Measurements from ENCODE around the gene ZNF598. TPM values are rescaled to one million over a fixed set of nuclear protein-coding genes. Genes with fewer than 3 reads are reported as not detected.

Gene ZNF598
- total RNA-seq, 1 experiment from 2014 or later: 70.9 TPM

DNA sequence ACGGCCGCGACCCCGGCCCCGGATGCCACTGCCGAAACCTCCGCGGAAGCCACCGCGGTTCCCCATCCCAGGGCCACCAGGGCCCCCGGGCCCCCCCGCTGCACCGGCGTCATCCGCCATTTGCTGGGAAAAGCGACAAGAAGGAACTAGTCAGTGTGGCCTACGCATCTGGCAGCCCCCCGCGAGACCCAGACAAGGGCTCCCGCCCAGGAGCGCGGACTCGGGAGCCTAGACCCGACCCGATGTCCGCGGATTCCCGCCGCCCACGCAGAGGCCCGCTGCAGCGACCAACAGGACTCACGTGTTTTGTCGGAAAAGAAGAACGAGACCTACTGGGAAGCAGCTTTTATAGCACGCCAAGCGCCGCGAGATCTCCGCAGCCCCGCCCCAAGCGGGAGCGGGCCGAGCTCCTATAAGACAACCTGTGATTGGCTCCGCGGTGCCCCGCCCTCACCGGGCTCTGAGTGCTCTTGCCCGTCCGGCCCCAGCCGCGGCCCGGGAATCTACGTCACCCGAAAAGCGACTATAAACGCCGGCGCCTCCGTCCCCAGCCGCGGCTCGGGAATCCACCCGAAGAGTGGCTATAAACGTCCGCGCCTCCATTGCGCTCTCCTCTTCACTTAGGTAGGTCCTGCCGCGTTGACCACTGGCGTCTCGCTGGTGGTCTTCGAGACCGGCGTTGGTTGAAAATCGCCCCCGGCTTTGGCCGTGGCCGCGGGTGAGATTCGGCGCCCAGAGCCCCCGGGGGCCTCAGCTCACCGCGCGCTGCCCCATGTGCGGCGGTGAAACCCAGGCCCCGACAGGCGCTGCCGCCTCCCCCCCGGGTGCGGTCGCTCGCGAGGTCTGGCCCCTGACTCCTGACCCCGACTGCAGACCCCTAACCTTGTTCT is 44.9 kb downstream of the ZNF598 start, which contains the start of gene RPS2:
TSS of gene RPS2 (minus strand) at position 321 of the 890 bp plus-strand sequence. CDS start at position 120, 201 bp downstream.
- Histone ChIP-seq H2AFZ (ENCODE audit: low read length) (no peak within 1 kb of the TSS), H2AK5ac (ENCODE audit: insufficient read length, low read length) (no peak within 1 kb of the TSS), H3K4me1 (ENCODE audit: insufficient read depth, low read length) (no peaks in the 10 kb centered on the region), H3K79me1 (ENCODE audit: insufficient read depth, low read depth, low read length, poor library complexity, severe bottlenecking) (no peaks in the 10 kb centered on the region), H3K4me2 (ENCODE audit: insufficient read depth, insufficient read length, low read length) (peak within 1 kb of the TSS; percentile 100), H3K27ac (ENCODE audit: insufficient read length, low read depth, low read length) (peak within 1 kb of the TSS; percentile 59), H3K14ac (ENCODE audit: insufficient read depth, low read length) (peak within 1 kb of the TSS; percentile 95), H2BK5ac (ENCODE audit: insufficient read length, low read length) (no peak within 1 kb of the TSS), H3K79me2 (ENCODE audit: insufficient read depth, low read length) (peaks cover 18% of the 10 kb centered on the region), H3K23me2 (ENCODE audit: insufficient read length, low read depth, low read length, poor library complexity, severe bottlenecking) (peaks cover 19% of the 10 kb centered on the region), H2BK120ac (ENCODE audit: low read depth, low read length, poor library complexity, severe bottlenecking) (no peak within 1 kb of the TSS), H4K20me1 (ENCODE audit: control insufficient read depth, insufficient read depth, insufficient read length) (no peaks in the 10 kb centered on the region), H2BK20ac (ENCODE audit: low read depth, low read length, poor library complexity, severe bottlenecking) (no peak within 1 kb of the TSS), H3K27me3 (ENCODE audit: insufficient read depth, low read length) (no peaks in the 10 kb centered on the region), H3T11ph (ENCODE audit: low read length) (no peak within 1 kb of the TSS), H2BK15ac (ENCODE audit: low read depth, low read length) (no peak within 1 kb of the TSS), H3K23ac (ENCODE audit: insufficient read length, low read depth, low read length) (peak within 1 kb of the TSS; percentile 42), H2BK12ac (ENCODE audit: insufficient read length, low read depth, low read length) (no peak within 1 kb of the TSS), H4K5ac (ENCODE audit: insufficient read length, low read depth, low read length) (no peak within 1 kb of the TSS), H3K9me3 (ENCODE audit: control insufficient read depth, low read depth, low read length) (no peaks in the 10 kb centered on the region), H3K9ac (ENCODE audit: extremely low read depth, insufficient read length, low read length) (peak within 1 kb of the TSS; percentile 100), H4K91ac (ENCODE audit: insufficient read length, low read depth, low read length) (peak within 1 kb of the TSS; percentile 66), H3K56ac (ENCODE audit: insufficient read length, low read depth, low read length) (peak within 1 kb of the TSS; percentile 84), H3K18ac (ENCODE audit: insufficient read length, low read depth, low read length) (peak within 1 kb of the TSS; percentile 91), H3K4ac (ENCODE audit: low read depth, low read length) (no peak within 1 kb of the TSS; the same call in 1 of the 2 replicates), H4K8ac (replicated peaks; ENCODE audit: insufficient read length, low read depth, low read length) (peak within 1 kb of the TSS; percentile 17)
- H3K4me1 Mint-ChIP-seq: peaks cover 29 to 47% of the 10 kb centered on the region in 2 experiments
- H3K36me3 Mint-ChIP-seq (ENCODE audit: insufficient read depth in 1 of 3, low read depth in 3 of 3): peaks cover 27 to 39% (median 33%) of the 10 kb centered on the region in 3 experiments
- peak within 1 kb of the TSS; percentile 97 for H3K27ac Mint-ChIP-seq
- peaks cover 8% of the 10 kb centered on the region for H3K27me3 Mint-ChIP-seq (ENCODE audit: low read depth)
- H3K9me3 Mint-ChIP-seq: peaks cover 0 to 3% of the 10 kb centered on the region in 2 experiments; a peak in 2 of 5 replicates
- peak within 1 kb of the TSS; percentile 95 to 97 for H3K4me3 Mint-ChIP-seq
- no CpG with 5 or more reads among the region's 97 CpGs for WGBS (ENCODE audit: extremely low coverage, insufficient read length, low lambda C conversion rate)
- TF ChIP-seq, protein P1, sequence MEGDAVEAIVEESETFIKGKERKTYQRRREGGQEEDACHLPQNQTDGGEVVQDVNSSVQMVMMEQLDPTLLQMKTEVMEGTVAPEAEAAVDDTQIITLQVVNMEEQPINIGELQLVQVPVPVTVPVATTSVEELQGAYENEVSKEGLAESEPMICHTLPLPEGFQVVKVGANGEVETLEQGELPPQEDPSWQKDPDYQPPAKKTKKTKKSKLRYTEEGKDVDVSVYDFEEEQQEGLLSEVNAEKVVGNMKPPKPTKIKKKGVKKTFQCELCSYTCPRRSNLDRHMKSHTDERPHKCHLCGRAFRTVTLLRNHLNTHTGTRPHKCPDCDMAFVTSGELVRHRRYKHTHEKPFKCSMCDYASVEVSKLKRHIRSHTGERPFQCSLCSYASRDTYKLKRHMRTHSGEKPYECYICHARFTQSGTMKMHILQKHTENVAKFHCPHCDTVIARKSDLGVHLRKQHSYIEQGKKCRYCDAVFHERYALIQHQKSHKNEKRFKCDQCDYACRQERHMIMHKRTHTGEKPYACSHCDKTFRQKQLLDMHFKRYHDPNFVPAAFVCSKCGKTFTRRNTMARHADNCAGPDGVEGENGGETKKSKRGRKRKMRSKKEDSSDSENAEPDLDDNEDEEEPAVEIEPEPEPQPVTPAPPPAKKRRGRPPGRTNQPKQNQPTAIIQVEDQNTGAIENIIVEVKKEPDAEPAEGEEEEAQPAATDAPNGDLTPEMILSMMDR (conservative IDR thresholded peaks at IDR 0.05): no peak
- peak; percentile 99 for DNase-seq
